ENCODE data around the gene TAF13. TPM values are rescaled to one million over a fixed set of nuclear protein-coding genes. Genes with fewer than 3 reads are reported as not detected.

Gene TAF13
- total RNA-seq, 1 donor, result 84.7 TPM

DNA sequence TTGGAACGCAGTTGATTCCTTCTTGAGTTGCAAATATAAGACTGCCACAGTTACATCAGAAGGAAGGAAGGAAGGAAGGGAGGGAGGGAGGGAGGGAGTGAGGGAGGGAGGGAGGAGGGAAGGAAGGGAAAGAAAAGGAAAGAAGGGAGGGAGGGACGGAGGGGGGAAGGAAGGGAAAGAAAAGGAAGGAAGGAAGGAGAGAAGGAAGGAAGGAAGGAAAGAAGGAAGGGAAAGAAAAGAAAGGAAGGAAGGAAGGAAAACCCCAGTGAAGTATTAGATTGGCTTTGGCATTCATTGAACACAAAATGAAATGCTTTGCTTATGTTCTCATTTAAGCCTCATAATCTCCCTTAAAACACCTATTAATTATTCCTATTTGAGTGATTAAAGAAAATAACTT lies 27.5 kb downstream of the TAF13 start:
- Histone ChIP-seq H3K27ac (ENCODE audit: low read depth, low read length) (no peak overlapping the region), H3K4me3 (ENCODE audit: insufficient read depth, low read length) (no peak overlapping the region), H3K36me3 (ENCODE audit: insufficient read depth, low read length) (no peaks in the 10 kb centered on the region), H3K4me2 (ENCODE audit: insufficient read depth, low read length) (no peak overlapping the region), H4K20me1 (ENCODE audit: insufficient read depth, low read length) (no peaks in the 10 kb centered on the region), H3K27me3 (ENCODE audit: insufficient read depth, low read length) (no peaks in the 10 kb centered on the region), H3K9me3 (ENCODE audit: low read depth, low read length) (no peaks in the 10 kb centered on the region), H3K4me1 (ENCODE audit: insufficient read depth, low read length) (no peaks in the 10 kb centered on the region), H2AFZ (ENCODE audit: low read length) (no peak overlapping the region), H3K79me2 (ENCODE audit: insufficient read depth, low read length) (no peaks in the 10 kb centered on the region)
- TF ChIP-seq, protein P1, sequence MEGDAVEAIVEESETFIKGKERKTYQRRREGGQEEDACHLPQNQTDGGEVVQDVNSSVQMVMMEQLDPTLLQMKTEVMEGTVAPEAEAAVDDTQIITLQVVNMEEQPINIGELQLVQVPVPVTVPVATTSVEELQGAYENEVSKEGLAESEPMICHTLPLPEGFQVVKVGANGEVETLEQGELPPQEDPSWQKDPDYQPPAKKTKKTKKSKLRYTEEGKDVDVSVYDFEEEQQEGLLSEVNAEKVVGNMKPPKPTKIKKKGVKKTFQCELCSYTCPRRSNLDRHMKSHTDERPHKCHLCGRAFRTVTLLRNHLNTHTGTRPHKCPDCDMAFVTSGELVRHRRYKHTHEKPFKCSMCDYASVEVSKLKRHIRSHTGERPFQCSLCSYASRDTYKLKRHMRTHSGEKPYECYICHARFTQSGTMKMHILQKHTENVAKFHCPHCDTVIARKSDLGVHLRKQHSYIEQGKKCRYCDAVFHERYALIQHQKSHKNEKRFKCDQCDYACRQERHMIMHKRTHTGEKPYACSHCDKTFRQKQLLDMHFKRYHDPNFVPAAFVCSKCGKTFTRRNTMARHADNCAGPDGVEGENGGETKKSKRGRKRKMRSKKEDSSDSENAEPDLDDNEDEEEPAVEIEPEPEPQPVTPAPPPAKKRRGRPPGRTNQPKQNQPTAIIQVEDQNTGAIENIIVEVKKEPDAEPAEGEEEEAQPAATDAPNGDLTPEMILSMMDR (IDR thresholded peaks at IDR 0.05; ENCODE audit: extremely low read depth, low read depth, low read length), result no peak
- DNase-seq (ENCODE audit: insufficient read length, low spot score, missing footprints), result no peak

DNA sequence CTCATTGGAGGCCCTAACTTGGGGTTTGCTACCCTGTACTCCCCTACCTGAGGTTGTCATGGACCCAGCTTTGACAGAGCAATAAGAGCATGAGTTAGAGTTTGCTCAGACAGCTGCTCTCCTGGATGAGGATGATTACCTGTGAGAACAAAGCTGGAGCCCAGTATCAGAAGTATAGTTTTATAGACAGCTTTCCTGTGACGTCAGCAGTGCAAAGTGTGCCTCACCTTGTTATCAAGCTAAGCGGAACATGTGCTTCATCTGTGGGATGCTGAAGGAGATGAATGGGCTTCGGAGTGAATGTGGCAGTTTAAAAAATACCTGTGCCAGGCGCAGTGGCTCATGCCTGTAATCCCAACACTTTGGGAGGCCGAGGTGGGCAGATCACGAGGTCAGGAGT lies 28.5 kb downstream of the TAF13 start:
- Histone ChIP-seq H3K79me2 (ENCODE audit: insufficient read depth, low read length) (no peaks in the 10 kb centered on the region), H2AFZ (ENCODE audit: low read length) (no peak overlapping the region), H3K9me3 (ENCODE audit: low read depth, low read length) (no peaks in the 10 kb centered on the region), H3K36me3 (ENCODE audit: insufficient read depth, low read length) (no peaks in the 10 kb centered on the region), H3K4me1 (ENCODE audit: insufficient read depth, low read length) (no peaks in the 10 kb centered on the region), H3K4me2 (ENCODE audit: insufficient read depth, low read length) (no peak overlapping the region), H4K20me1 (ENCODE audit: insufficient read depth, low read length) (no peaks in the 10 kb centered on the region), H3K27ac (ENCODE audit: low read depth, low read length) (no peak overlapping the region), H3K27me3 (ENCODE audit: insufficient read depth, low read length) (no peaks in the 10 kb centered on the region), H3K4me3 (ENCODE audit: insufficient read depth, low read length) (no peak overlapping the region)
- TF ChIP-seq, protein P1 (IDR thresholded peaks at IDR 0.05; ENCODE audit: extremely low read depth, low read depth, low read length), result no peak
- DNase-seq (ENCODE audit: insufficient read length, low spot score, missing footprints), result no peak

DNA sequence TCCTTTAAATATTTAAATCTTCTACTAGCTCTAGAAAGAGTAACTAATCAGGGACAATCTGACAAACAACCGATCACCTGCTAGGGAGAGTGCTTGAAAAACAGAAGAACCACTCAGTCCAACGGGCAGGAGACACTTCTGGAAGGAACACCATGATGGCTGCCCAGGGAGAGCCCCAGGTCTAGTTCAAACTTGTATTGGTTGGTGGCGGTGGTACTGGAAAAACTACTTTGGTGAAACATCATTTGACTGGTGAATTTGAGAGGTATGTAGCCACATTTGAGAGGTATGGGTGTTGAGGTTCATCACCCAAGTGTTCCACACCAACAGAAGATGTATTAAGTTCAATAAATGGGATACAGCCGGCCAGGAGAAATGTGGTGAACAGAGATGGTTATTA lies 29.1 kb downstream of the TAF13 start:
- H3K27me3 ChIP-seq (ENCODE audit: insufficient read depth, low read length), result no peaks in the 10 kb centered on the region
- no peak overlapping the region for H3K4me2 ChIP-seq (ENCODE audit: insufficient read depth, low read length)
- no peak for DNase-seq (ENCODE audit: insufficient read length, low spot score, missing footprints)
- H3K27ac ChIP-seq (ENCODE audit: low read depth, low read length), result no peak overlapping the region
- no peaks in the 10 kb centered on the region for H3K79me2 ChIP-seq (ENCODE audit: insufficient read depth, low read length)
- no peak overlapping the region for H3K4me3 ChIP-seq (ENCODE audit: insufficient read depth, low read length)
- TF ChIP-seq, protein P1 (IDR thresholded peaks at IDR 0.05; ENCODE audit: extremely low read depth, low read depth, low read length), result no peak
- H3K9me3 ChIP-seq (ENCODE audit: low read depth, low read length), result no peaks in the 10 kb centered on the region
- no peaks in the 10 kb centered on the region for H4K20me1 ChIP-seq (ENCODE audit: insufficient read depth, low read length)
- H3K36me3 ChIP-seq (ENCODE audit: insufficient read depth, low read length), result no peaks in the 10 kb centered on the region
- no peaks in the 10 kb centered on the region for H3K4me1 ChIP-seq (ENCODE audit: insufficient read depth, low read length)
- H2AFZ ChIP-seq (ENCODE audit: low read length), result no peak overlapping the region

DNA sequence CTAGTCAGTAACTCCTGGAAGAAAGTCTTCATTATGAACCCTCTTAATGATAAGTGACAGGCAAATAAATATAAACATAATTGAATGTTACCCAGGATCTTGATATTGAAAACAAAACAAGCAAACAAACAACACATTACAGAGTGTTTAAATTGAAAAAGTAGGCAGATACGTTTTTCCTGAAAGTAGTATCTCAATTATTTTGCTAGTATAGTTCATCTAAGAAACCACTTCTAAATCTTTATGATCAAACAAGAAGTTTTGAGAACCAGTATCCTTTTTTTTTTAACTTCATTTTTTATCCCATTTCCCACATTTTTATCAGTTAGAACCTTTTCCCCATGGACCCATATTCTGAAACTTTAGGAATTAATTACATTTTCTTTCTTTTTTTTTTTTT lies 30.2 kb downstream of the TAF13 start:
- Histone ChIP-seq H3K4me2 (ENCODE audit: insufficient read depth, low read length) (no peak overlapping the region), H2AFZ (ENCODE audit: low read length) (no peak overlapping the region), H3K27ac (ENCODE audit: low read depth, low read length) (no peak overlapping the region), H3K4me3 (ENCODE audit: insufficient read depth, low read length) (no peak overlapping the region), H3K36me3 (ENCODE audit: insufficient read depth, low read length) (no peaks in the 10 kb centered on the region), H3K4me1 (ENCODE audit: insufficient read depth, low read length) (no peaks in the 10 kb centered on the region), H3K79me2 (ENCODE audit: insufficient read depth, low read length) (peaks cover 8% of the 10 kb centered on the region), H4K20me1 (ENCODE audit: insufficient read depth, low read length) (no peaks in the 10 kb centered on the region), H3K9me3 (ENCODE audit: low read depth, low read length) (no peaks in the 10 kb centered on the region), H3K27me3 (ENCODE audit: insufficient read depth, low read length) (no peaks in the 10 kb centered on the region)
- TF ChIP-seq, protein P1 (IDR thresholded peaks at IDR 0.05; ENCODE audit: extremely low read depth, low read depth, low read length), result no peak
- DNase-seq (ENCODE audit: insufficient read length, low spot score, missing footprints), result no peak

Data from osteoblast (primary cell).